Esophagus muscularis mucosa (tissue), 4 donors: Measurements from ENCODE around the gene CCDC177. TPM values are rescaled to one million over a fixed set of nuclear protein-coding genes. Genes with fewer than 3 reads are reported as not detected.
A peak's percentile ranks its signal among the peaks of the same experiment; 100 is the strongest.

ENCODE experiments used
- DNase-seq: peaks from one replicate; pipeline ENCODE4 v3.0.0-alpha.2; 2017; ENCODE audit errors: extremely low spot score
- H3K27ac ChIP-seq, 4 donors: fragments of 200-600 bp; sonication (generic); replicated peaks in 1 of 4; 1 replicate in 3 of 4; 2 replicates in 1 of 4; pipeline ENCODE4 v1.5.1; 2016 to 2019; ENCODE audit warnings: mild to moderate bottlenecking in 1 of 4
- H3K27me3 ChIP-seq, 4 donors: fragments of 200-600 bp; sonication (generic); one replicate each; pipeline versions ENCODE4 v1.5.1 to v1.6.0; 2016 to 2019
- H3K36me3 ChIP-seq, 4 donors: fragments of 200-600 bp; sonication (generic); one replicate each; pipeline ENCODE4 v1.5.1; 2016 to 2019
- H3K4me1 ChIP-seq, 4 donors: fragments of 200-600 bp; sonication (generic); one replicate each; pipeline ENCODE4 v1.5.1; 2016 to 2019
- H3K4me3 ChIP-seq, 4 donors: fragments of 200-600 bp; sonication (generic); 1 replicate in 2 of 4; 2 replicates in 2 of 4; pipeline ENCODE4 v1.5.1; 2016 to 2019; ENCODE audit warnings: mild to moderate bottlenecking in 4 of 4, moderate library complexity in 1 of 4
- H3K9me3 ChIP-seq, 4 donors: fragments of 200-600 bp; sonication (generic); 1 replicate in 3 of 4; 2 replicates in 1 of 4; pipeline ENCODE4 v1.5.1; 2016 to 2019
- CTCF ChIP-seq, 3 experiments: fragments of 200-600 bp in 2 of 3; fragments of 450-650 bp in 1 of 3; sonication (generic) in 2 of 3; IDR thresholded peaks; one replicate each; pipeline ENCODE4 v1.5.1; 2017 to 2019; ENCODE audit warnings: antibody characterized with exemption in 3 of 3, mild to moderate bottlenecking in 2 of 3, moderate library complexity in 1 of 3
- EP300 ChIP-seq: sonication (generic); formaldehyde crosslinking; IDR thresholded peaks from one replicate; pipeline ENCODE4 v1.6.1; 2017; ENCODE audit warnings: antibody characterized with exemption
- POLR2A ChIP-seq: fragments of 450-650 bp; IDR thresholded peaks from one replicate; pipeline ENCODE4 v1.6.1; 2017; ENCODE audit warnings: antibody characterized with exemption, moderate library complexity, mild to moderate bottlenecking, low read depth
- POLR2AphosphoS5 ChIP-seq, 2 donors: sonication (generic); formaldehyde crosslinking; IDR thresholded peaks; one replicate each; pipeline ENCODE4 v1.6.1; 2017; ENCODE audit warnings: antibody characterized with exemption in 2 of 2
- WGBS: methylation state at CpG from one replicate; pipeline ENCODE4 v1.1.5; 2018; 5-methylcytosine and 5-hydroxymethylcytosine counted together
- intact Hi-C: fragments of 100-400 bp; cut with DNase I; formaldehyde crosslinking; loops from one replicate; pipeline ENCODE4 v1.15.1; 2023
- total RNA-seq, 4 donors: library from RNA; depleted of rRNA; stranded (reverse); fragments of >200 nt; gene quantifications; one replicate each; pipeline versions ENCODE4 v1.1.0 to v1.2.1, GENCODE V29; 2016

Gene CCDC177
- total RNA-seq, 4 donors from 2014 or later, result not detected

GRCh38 chr14:69574954-69575295, 254 bp upstream of the CCDC177 start:
- H3K4me3 ChIP-seq, result peak overlapping the region; percentile 17 to 62 (median 45)
- peaks cover 28 to 43% (median 39%) of the 10 kb centered on the region in 4 donors for H3K4me1 ChIP-seq
- TF ChIP-seq POLR2AphosphoS5 (IDR thresholded peaks at IDR 0.05), result no peak
- TF ChIP-seq CTCF (IDR thresholded peaks at IDR 0.05), result peak in 1 of 3 experiments; percentile 4
- no peak for TF ChIP-seq POLR2A
- intact Hi-C loops, result loop anchor here (5.0 kb wide), 1 partner anchor 38 kb away; no protein-coding TSS in a partner anchor
- DNase-seq, result no peak
- peaks cover 0 to 89% (median 51%) of the 10 kb centered on the region in 4 donors for H3K27me3 ChIP-seq
- no peaks in the 10 kb centered on the region for H3K9me3 ChIP-seq
- no peaks in the 10 kb centered on the region for H3K36me3 ChIP-seq
- WGBS, result 51% methylated on average over 5 of the region's 5 CpGs
- H3K27ac ChIP-seq, result no peak overlapping the region

- 6% methylated on average over 14 of the region's 15 CpGs for WGBS
- TF ChIP-seq EP300, result no peak
- Histone ChIP-seq H3K27ac (no peak overlapping the region), H3K27me3 (peaks cover 0 to 95% (median 56%) of the 10 kb centered on the region in 4 donors), H3K36me3 (no peaks in the 10 kb centered on the region), H3K4me1 (peaks cover 28 to 43% (median 39%) of the 10 kb centered on the region in 4 donors), H3K4me3 (peak overlapping the region; percentile 17 to 62 (median 45)), H3K9me3 (no peaks in the 10 kb centered on the region)
- no peak for DNase-seq
- intact Hi-C loops, result loop anchor here (5.0 kb wide), 1 partner anchor 37 kb away; no protein-coding TSS in a partner anchor
These were observed 824 bp downstream of the CCDC177 start for GRCh38 chr14:69573831-69574262.

DNA sequence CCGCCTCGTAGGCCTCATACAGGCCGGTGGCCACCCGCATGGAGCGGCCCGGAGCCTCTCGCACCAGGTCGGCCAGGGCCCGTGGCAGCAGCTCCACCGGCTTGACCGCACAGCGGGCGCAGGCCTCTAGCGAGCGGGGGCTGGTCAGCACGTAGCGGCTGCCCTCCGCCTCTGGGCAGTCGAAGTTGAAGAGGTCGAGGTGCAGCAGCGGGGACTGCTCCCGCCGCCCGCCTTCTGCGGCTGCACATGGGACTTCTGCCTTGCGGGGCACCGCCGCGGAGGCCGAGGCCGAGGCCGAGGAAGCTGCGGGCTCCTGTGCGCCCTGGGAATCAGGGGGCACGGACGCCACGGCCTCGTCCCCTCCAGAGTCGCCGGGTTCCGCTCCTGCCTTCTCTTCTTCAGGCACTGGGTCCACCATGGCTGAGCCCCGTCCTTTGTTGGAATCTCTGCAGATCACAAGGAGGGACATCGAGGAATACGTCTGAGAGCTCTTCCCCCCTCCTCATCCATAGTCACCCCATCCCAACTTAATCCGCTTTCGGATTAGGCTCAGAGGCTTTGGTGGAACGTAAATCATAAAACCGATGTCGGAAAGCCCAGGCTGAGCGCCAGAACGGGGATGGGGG, 1.4 kb downstream of the CCDC177 start:
- H3K9me3 ChIP-seq, result no peaks in the 10 kb centered on the region
- H3K4me1 ChIP-seq, result peaks cover 28 to 43% (median 39%) of the 10 kb centered on the region in 4 donors
- no peak for DNase-seq
- 39% methylated on average over 25 of the region's 51 CpGs for WGBS
- no peak for TF ChIP-seq POLR2AphosphoS5 (IDR thresholded peaks at IDR 0.05)
- H3K36me3 ChIP-seq, result no peaks in the 10 kb centered on the region
- intact Hi-C loops, result loop anchor here (5.0 kb wide), 1 partner anchor 36 kb away; no protein-coding TSS in a partner anchor
- H3K4me3 ChIP-seq, result peak overlapping the region in 3 of 4 donors; percentile 17 to 62 (median 55)
- H3K27ac ChIP-seq, result no peak overlapping the region
- H3K27me3 ChIP-seq, result peaks cover 0 to 95% (median 56%) of the 10 kb centered on the region in 4 donors

GRCh38 chr14:69572841-69573135, 1.9 kb downstream of the CCDC177 start:
- 36% methylated on average over 8 of the region's 40 CpGs for WGBS
- intact Hi-C loops, result loop anchor here (5.0 kb wide), 1 partner anchor 35 kb away; no protein-coding TSS in a partner anchor
- Histone ChIP-seq H3K36me3 (no peaks in the 10 kb centered on the region), H3K27me3 (peaks cover 0 to 95% (median 57%) of the 10 kb centered on the region in 4 donors), H3K4me3 (peak overlapping the region; percentile 50 to 62 (median 54)), H3K4me1 (peaks cover 28 to 43% (median 39%) of the 10 kb centered on the region in 4 donors), H3K27ac (no peak overlapping the region), H3K9me3 (no peaks in the 10 kb centered on the region)
- no peak for DNase-seq
- TF ChIP-seq POLR2AphosphoS5 (IDR thresholded peaks at IDR 0.05) (no peak), POLR2A (no peak), CTCF (IDR thresholded peaks at IDR 0.05) (no peak), EP300 (no peak)

DNA sequence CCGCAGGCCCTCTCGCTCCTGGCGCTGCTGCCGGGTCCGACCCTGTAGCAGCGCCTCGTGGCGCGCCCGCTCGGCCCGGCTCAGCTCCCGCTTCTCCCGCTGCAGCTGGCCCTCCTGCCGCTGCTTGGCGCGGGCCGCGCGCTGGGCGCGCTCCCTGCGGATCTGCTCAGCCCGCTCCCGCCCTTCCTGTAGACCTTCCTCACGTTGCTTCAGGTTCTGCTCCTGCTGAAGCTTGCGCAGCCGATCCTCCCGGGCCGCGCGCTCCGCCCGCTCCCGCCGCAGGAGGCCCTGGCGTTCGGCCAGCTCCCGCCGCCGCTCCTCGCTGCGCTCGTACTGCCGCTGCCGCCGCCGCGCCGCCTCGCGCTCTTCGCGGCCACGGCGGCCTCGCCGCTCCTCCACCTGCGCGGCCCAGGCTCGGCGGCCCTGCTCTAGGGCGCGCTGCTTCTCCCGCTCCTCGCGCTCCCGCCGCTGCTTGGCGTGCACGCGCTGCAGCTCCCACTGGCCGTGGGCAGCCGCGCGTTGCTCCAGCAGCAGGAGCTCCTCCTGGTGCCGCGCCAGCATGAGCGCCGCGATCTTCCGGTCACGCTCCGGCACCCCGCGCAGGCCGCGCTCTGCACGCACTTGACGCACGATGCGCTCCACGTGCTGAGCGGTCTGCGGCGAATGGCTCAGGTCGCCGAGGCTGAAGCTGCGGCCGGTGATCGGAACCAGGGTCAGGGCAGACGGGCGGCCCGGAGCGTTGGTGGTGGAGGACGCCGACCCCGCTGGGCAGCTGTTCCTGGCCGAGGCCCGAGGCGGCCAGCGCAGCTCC, 2.4 kb downstream of the CCDC177 start:
- peaks cover 28 to 43% (median 39%) of the 10 kb centered on the region in 4 donors for H3K4me1 ChIP-seq
- peak overlapping the region; percentile 50 to 62 (median 54) for H3K4me3 ChIP-seq
- DNase-seq, result no peak
- peaks cover 0 to 99% (median 58%) of the 10 kb centered on the region in 4 donors for H3K27me3 ChIP-seq
- no peak for TF ChIP-seq POLR2A
- TF ChIP-seq POLR2AphosphoS5 (IDR thresholded peaks at IDR 0.05), result no peak
- no peak for TF ChIP-seq CTCF (IDR thresholded peaks at IDR 0.05)
- TF ChIP-seq EP300, result no peak
- no peaks in the 10 kb centered on the region for H3K9me3 ChIP-seq
- intact Hi-C loops, result loop anchor here (5.0 kb wide), 1 partner anchor 35 kb away; no protein-coding TSS in a partner anchor
- H3K36me3 ChIP-seq, result no peaks in the 10 kb centered on the region
- no peak overlapping the region for H3K27ac ChIP-seq
- WGBS, result 30% methylated on average over 10 of the region's 112 CpGs
